ENCODE results near the gene XXYLT1.

DNA sequence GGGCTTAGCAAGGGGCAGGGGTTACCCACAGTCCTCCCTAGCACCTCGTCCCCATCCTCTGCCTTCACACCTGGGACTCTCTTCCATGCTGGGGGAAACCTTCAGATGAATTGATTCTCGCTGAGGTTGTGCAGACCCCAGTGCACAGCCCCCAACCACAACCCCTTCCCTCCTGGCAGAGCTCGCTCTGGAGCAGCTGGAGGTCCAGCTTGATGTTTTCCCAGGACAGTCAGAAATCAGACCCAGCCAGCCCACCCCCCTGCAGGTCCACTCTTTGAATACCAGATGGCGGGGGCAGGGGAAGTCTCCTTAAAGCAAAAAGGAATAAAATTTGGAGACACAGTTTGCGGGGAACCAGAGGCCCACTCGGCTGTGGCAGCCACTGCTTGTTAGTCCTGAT, 234.4 kb downstream of the XXYLT1 start:
- TF ChIP-seq ZNF138 (tag by site-specific recombination; IDR thresholded peaks at IDR 0.05; ENCODE audit: borderline replicate concordance) (no peak), ZFP41 (tag by site-specific recombination; IDR thresholded peaks at IDR 0.05; ENCODE audit: borderline replicate concordance) (no peak), ZNF292 (tag by site-specific recombination; IDR thresholded peaks at IDR 0.05; ENCODE audit: borderline replicate concordance, low read depth) (no peak)

All from HEK293 (cell line).